Panc1 (cell line): ENCODE measurements around the gene SNRPN.

Experiments
- POLR2AphosphoS5 ChIP-seq: IDR thresholded peaks from 2 replicates; pipeline ENCODE4 v1.6.1; 2012; ENCODE audit warnings: mild to moderate bottlenecking, low read depth, low read length, moderate library complexity
- REST ChIP-seq, 2 experiments: IDR thresholded peaks; 2 replicates each; pipeline ENCODE4 v1.6.1; 2011 to 2012; ENCODE audit warnings: low read depth in 2 of 2, control low read depth in 1 of 2, low read length in 1 of 2, mild to moderate bottlenecking in 1 of 2, moderate library complexity in 1 of 2; ENCODE audit not compliant: insufficient read depth in 1 of 2
- SIN3A ChIP-seq: IDR thresholded peaks from 2 replicates; pipeline ENCODE4 v1.6.1; 2012; ENCODE audit warnings: low read depth, mild to moderate bottlenecking, low read length, moderate library complexity, borderline replicate concordance; ENCODE audit not compliant: insufficient read depth
- TCF7L2 ChIP-seq: IDR thresholded peaks from 2 replicates; pipeline ENCODE4 v1.6.1; 2011; ENCODE audit warnings: mild to moderate bottlenecking, low read depth, low read length, inconsistent platforms
- TF ChIP-seq, protein P1 (sequence below): fragments of 450-650 bp; IDR thresholded peaks from 2 replicates; pipeline ENCODE4 v1.5.1; 2017; ENCODE audit warnings: mild to moderate bottlenecking

DNA sequence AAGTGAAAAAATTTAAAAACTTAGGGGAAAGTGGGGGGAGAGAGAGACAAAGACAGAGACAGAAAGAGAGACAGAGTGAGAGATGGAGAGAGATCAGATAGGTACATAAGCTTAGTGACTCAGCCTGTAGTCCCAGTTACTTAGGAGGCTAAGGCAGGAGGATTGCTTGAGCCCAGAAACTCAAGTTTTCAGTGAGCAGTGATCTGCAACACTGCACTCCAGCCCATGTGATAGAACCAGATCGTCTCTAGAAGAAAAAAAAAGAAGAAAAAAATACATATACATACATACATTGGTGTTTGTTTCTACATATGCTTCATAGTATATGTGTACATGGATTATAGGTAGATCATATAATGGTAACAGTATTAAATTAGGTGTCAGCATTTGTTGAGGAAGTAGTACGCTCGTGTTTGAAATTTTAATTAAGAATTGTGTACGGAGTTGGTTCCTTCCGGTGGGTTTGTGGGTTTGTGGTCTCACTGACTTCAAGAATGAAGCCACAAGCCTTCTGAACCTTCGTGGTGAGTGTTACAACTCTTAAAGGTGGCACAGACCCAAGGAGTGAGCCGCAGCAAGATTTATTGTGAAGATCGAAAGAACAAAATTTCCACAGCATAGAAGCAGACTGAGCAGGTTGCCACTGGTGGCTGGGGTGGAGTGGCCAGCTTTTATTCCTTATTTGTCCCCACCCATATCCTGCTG is 38.3 kb upstream of the SNRPN start:
- TF ChIP-seq, protein P1, sequence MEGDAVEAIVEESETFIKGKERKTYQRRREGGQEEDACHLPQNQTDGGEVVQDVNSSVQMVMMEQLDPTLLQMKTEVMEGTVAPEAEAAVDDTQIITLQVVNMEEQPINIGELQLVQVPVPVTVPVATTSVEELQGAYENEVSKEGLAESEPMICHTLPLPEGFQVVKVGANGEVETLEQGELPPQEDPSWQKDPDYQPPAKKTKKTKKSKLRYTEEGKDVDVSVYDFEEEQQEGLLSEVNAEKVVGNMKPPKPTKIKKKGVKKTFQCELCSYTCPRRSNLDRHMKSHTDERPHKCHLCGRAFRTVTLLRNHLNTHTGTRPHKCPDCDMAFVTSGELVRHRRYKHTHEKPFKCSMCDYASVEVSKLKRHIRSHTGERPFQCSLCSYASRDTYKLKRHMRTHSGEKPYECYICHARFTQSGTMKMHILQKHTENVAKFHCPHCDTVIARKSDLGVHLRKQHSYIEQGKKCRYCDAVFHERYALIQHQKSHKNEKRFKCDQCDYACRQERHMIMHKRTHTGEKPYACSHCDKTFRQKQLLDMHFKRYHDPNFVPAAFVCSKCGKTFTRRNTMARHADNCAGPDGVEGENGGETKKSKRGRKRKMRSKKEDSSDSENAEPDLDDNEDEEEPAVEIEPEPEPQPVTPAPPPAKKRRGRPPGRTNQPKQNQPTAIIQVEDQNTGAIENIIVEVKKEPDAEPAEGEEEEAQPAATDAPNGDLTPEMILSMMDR = no peak
- TF ChIP-seq POLR2AphosphoS5 = no peak
- TF ChIP-seq REST (IDR thresholded peaks at IDR 0.05; ENCODE audit: insufficient read depth in 1 of 2, low read depth in 2 of 2, low read length in 1 of 2) = no peak
- TF ChIP-seq TCF7L2 = no peak
- no peak for TF ChIP-seq SIN3A
